Endothelial cell of umbilical vein (primary cell): ENCODE measurements around the gene FRMD4A. TPM values are rescaled to one million over a fixed set of nuclear protein-coding genes. Genes with fewer than 3 reads are reported as not detected.
A peak's percentile ranks its signal among the peaks of the same experiment; 100 is the strongest.

Experiments
- BruUV-seq: library from RNA; stranded (reverse); fragments of 400-500 nt; replicated peaks from 2 replicates; lab custom pipeline; 2021; lab: Mats Ljungman, UMichigan
- CTCF ChIA-PET: fragments of 300-600, 350-600 bp; sonication (Branson Sonifier 250); formaldehyde crosslinking; loops from one replicate; lab custom pipeline; 2021; ENCODE audit warnings: antibody characterized with exemption, inconsistent platforms; lab: Charles Lee
- POLR2A ChIA-PET: fragments of 300-600, 350-600 bp; sonication (Branson Sonifier 250); formaldehyde crosslinking; loops from one replicate; lab custom pipeline; 2021; ENCODE audit warnings: antibody characterized with exemption, inconsistent platforms; lab: Charles Lee
- DNase-seq: peaks from one replicate; pipeline ENCODE4 v3.0.0-alpha.2; 2011; ENCODE audit warnings: low read depth, low spot score
- FAIRE-seq: peaks from 2 replicates; lab custom pipeline; 2011; peaks lifted over from hg19 to GRCh38; lab: Jason Lieb, UNC
- H2AFZ ChIP-seq: 2 replicates; pipeline ENCODE4 v1.6.0; 2012; ENCODE audit warnings: low read depth, low read length, control low read depth, inconsistent platforms
- H3K27ac ChIP-seq: 2 replicates; pipeline ENCODE4 v1.5.1; 2011; ENCODE audit warnings: low read depth, mild to moderate bottlenecking, control low read depth, low read length, moderate library complexity; ENCODE audit not compliant: insufficient read depth
- H3K27me3 ChIP-seq, 2 experiments: 2 replicates each; pipeline versions ENCODE4 v1.6.0 to v1.6.1; 2011; ENCODE audit warnings: low read length in 2 of 2, mixed read lengths in 1 of 2; ENCODE audit not compliant: control insufficient read depth in 2 of 2, insufficient read depth in 2 of 2
- H3K36me3 ChIP-seq, 2 experiments: 2 replicates in 1 of 2; 3 replicates in 1 of 2; pipeline ENCODE4 v1.5.1; 2011; ENCODE audit warnings: low read length in 2 of 2, mild to moderate bottlenecking in 1 of 2, moderate library complexity in 1 of 2; ENCODE audit not compliant: control insufficient read depth in 2 of 2, insufficient read depth in 2 of 2; ENCODE audit errors: extremely low read depth in 1 of 2
- H3K4me1 ChIP-seq: 3 replicates; pipeline ENCODE4 v1.5.1; 2011; ENCODE audit warnings: mild to moderate bottlenecking, low read length; ENCODE audit not compliant: control insufficient read depth, insufficient read depth; ENCODE audit errors: extremely low read depth
- H3K4me2 ChIP-seq: 2 replicates; pipeline ENCODE4 v1.6.1; 2011; ENCODE audit warnings: low read length, control low read depth, mixed read lengths; ENCODE audit not compliant: insufficient read depth
- H3K4me3 ChIP-seq, 3 experiments: fragments of 200-600 bp in 1 of 3; sonication (generic), shearing (Covaris generic) in 1 of 3; replicated peaks in 1 of 3; 2 replicates each; pipeline ENCODE4 v1.5.1; 2011 to 2016; ENCODE audit warnings: control low read depth in 3 of 3, low read length in 3 of 3, mild to moderate bottlenecking in 2 of 3, inconsistent platforms in 1 of 3, low read depth in 1 of 3, moderate library complexity in 1 of 3; ENCODE audit not compliant: insufficient read depth in 1 of 3
- H3K79me2 ChIP-seq: 2 replicates; pipeline ENCODE4 v1.6.0; 2012; ENCODE audit warnings: low read length, inconsistent platforms; ENCODE audit not compliant: control insufficient read depth, insufficient read depth
- H3K9ac ChIP-seq: replicated peaks from 2 replicates; pipeline ENCODE3; 2011; ENCODE audit warnings: low read length, control low read depth; ENCODE audit not compliant: insufficient read depth; ENCODE audit errors: extremely low read depth
- H3K9me1 ChIP-seq: replicated peaks from 3 replicates; pipeline ENCODE4 v1.6.0; 2011; ENCODE audit warnings: mild to moderate bottlenecking, low read length; ENCODE audit not compliant: control insufficient read depth, insufficient read depth; ENCODE audit errors: extremely low read depth
- H3K9me3 ChIP-seq: replicated peaks from 2 replicates; pipeline ENCODE4 v1.5.1; 2012; ENCODE audit warnings: low read length, inconsistent platforms; ENCODE audit not compliant: control insufficient read depth, insufficient read depth
- H4K20me1 ChIP-seq: replicated peaks from 2 replicates; pipeline ENCODE3; 2011; ENCODE audit warnings: mild to moderate bottlenecking, low read length; ENCODE audit not compliant: control insufficient read depth, insufficient read depth; ENCODE audit errors: extremely low read depth
- EZH2 ChIP-seq: IDR thresholded peaks from 2 replicates; pipeline ENCODE4 v1.6.1; 2012; ENCODE audit warnings: borderline replicate concordance, low read depth, mild to moderate bottlenecking, moderate library complexity, low read length, inconsistent platforms; ENCODE audit not compliant: severe bottlenecking
- FOS ChIP-seq: IDR thresholded peaks from 2 replicates; pipeline ENCODE4 v1.6.1; 2011; ENCODE audit warnings: mild to moderate bottlenecking, low read length, moderate library complexity, borderline replicate concordance; ENCODE audit not compliant: insufficient read depth
- GATA2 ChIP-seq: IDR thresholded peaks from 2 replicates; pipeline ENCODE4 v1.7.0; 2011; ENCODE audit warnings: low read depth, mild to moderate bottlenecking, moderate library complexity, mixed read lengths, low read length; ENCODE audit not compliant: insufficient read length, insufficient read depth
- JUN ChIP-seq: IDR thresholded peaks from 2 replicates; pipeline ENCODE4 v1.6.1; 2011; ENCODE audit warnings: borderline replicate concordance, low read depth; ENCODE audit not compliant: insufficient read length, insufficient read depth
- MYC ChIP-seq: IDR thresholded peaks from one replicate; pipeline ENCODE4 v1.6.1; 2011; ENCODE audit warnings: mild to moderate bottlenecking, low read depth, low read length
- POLR2A ChIP-seq: IDR thresholded peaks from 2 replicates; pipeline ENCODE4 v1.6.1; 2012; ENCODE audit warnings: low read depth, mild to moderate bottlenecking, control low read depth, low read length
- POLR2AphosphoS5 ChIP-seq: IDR thresholded peaks from 2 replicates; pipeline ENCODE4 v1.6.1; 2012; ENCODE audit warnings: low read depth, mild to moderate bottlenecking, control low read depth, low read length, moderate library complexity; ENCODE audit not compliant: insufficient read depth
- dilution Hi-C: fragments of 300-500 bp; cut with MboI; formaldehyde crosslinking; loops from one replicate; pipeline ENCODE4 v1.15.0; 2019; ENCODE audit warnings: low sequenced_read_pairs; ENCODE audit not compliant: extremely low pct_ligation_motif_present
- intact Hi-C: fragments of 100-400 bp; cut with micrococcal nuclease; formaldehyde crosslinking; loops from one replicate; pipeline ENCODE4 v1.10.0; 2022
- polyA plus RNA-seq, 4 experiments: library from polyadenylated mRNA; depleted of rRNA in 3 of 4; stranded (reverse) in 3 of 4; unstranded in 1 of 4; fragments of >200 nt; gene quantifications; 2 replicates each; pipeline versions ENCODE4 v1.2.1 to v1.2.3, GENCODE V29; 2011 to 2012; ENCODE audit warnings: missing spikeins in 1 of 4
- total RNA-seq: library from RNA; stranded (reverse); gene quantifications from 2 replicates; pipeline ENCODE4 v1.2.3, GENCODE V29; 2021
- TF ChIP-seq, protein P1 (sequence below): IDR thresholded peaks from 2 replicates; pipeline ENCODE4 v1.6.1; 2011; ENCODE audit not compliant: insufficient read depth, insufficient read length
- TF ChIP-seq, protein P2 (sequence below), 2 donors: IDR thresholded peaks; 1 replicate in 1 of 2; 2 replicates in 1 of 2; pipeline ENCODE4 v1.5.1; 2011; ENCODE audit warnings: low read length in 2 of 2, mild to moderate bottlenecking in 2 of 2, moderate library complexity in 2 of 2, control low read depth in 1 of 2, inconsistent platforms in 1 of 2, low read depth in 1 of 2; ENCODE audit not compliant: insufficient read depth in 1 of 2; ENCODE audit errors: extremely low read depth in 1 of 2

FRMD4A gene
- total and polyA plus RNA-seq, 2 donors (not counting 3 experiments of a cell fraction or from before 2014, with no cell fraction given): 123 to 148 TPM

DNA sequence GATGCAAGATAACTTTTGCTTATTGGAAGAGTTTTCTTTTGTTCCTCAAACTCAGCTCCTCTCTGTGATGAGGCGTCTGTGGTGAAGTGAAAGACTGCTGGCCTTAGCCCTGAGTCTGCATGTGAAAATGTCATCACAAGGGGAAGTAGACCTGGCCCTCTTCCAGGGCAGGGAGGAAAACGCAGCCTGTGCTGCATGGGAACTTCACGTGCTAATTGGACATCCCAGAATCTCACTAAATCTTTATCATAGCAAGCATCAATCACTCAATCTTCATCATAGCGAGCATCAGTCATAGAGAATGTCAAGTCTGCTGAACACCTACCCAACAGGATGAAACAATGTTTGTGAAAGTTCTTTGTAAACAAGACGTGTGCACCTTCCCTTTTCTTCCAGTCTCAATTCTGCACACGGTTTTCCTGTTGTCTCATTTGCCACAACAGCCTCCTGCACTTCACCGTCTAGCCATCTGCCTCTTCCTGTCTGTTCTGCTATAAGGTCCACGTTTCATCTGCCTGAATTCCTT, 314.6 kb downstream of the FRMD4A start:
- Histone ChIP-seq H2AFZ (no peak overlapping the region), H4K20me1 (no peaks in the 10 kb centered on the region), H3K9ac (no peak overlapping the region), H3K9me1 (no peaks in the 10 kb centered on the region), H3K79me2 (no peaks in the 10 kb centered on the region), H3K36me3 (no peaks in the 10 kb centered on the region), H3K4me1 (peaks cover 10% of the 10 kb centered on the region), H3K4me2 (no peak overlapping the region), H3K27ac (no peak overlapping the region), H3K9me3 (no peaks in the 10 kb centered on the region), H3K4me3 (no peak overlapping the region), H3K27me3 (no peaks in the 10 kb centered on the region)
- DNase-seq (peak; percentile 69), FAIRE-seq (peak; percentile 81)
- dilution Hi-C loops (no loop called here), intact Hi-C loops (no loop called here)
- TF ChIP-seq FOS: no peak
- TF ChIP-seq, protein P1, sequence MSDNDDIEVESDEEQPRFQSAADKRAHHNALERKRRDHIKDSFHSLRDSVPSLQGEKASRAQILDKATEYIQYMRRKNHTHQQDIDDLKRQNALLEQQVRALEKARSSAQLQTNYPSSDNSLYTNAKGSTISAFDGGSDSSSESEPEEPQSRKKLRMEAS: no peak
- TF ChIP-seq, protein P2, sequence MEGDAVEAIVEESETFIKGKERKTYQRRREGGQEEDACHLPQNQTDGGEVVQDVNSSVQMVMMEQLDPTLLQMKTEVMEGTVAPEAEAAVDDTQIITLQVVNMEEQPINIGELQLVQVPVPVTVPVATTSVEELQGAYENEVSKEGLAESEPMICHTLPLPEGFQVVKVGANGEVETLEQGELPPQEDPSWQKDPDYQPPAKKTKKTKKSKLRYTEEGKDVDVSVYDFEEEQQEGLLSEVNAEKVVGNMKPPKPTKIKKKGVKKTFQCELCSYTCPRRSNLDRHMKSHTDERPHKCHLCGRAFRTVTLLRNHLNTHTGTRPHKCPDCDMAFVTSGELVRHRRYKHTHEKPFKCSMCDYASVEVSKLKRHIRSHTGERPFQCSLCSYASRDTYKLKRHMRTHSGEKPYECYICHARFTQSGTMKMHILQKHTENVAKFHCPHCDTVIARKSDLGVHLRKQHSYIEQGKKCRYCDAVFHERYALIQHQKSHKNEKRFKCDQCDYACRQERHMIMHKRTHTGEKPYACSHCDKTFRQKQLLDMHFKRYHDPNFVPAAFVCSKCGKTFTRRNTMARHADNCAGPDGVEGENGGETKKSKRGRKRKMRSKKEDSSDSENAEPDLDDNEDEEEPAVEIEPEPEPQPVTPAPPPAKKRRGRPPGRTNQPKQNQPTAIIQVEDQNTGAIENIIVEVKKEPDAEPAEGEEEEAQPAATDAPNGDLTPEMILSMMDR (IDR thresholded peaks at IDR 0.05; ENCODE audit: extremely low read depth in 1 of 2, insufficient read depth in 1 of 2, low read depth in 1 of 2, low read length in 2 of 2): no peak
- TF ChIP-seq EZH2: no peak
- no peak for TF ChIP-seq POLR2A
- TF ChIP-seq GATA2: no peak
- no peak for TF ChIP-seq POLR2AphosphoS5
- TF ChIP-seq JUN: no peak
- no peak for TF ChIP-seq MYC
- no TSS peak for BruUV-seq
- ChIA-PET POLR2A (no interaction called here), CTCF (interaction anchor here (1.0 to 2.7 kb wide), 3 partner anchors 10 to 25 kb away, joined by 3 to 11 read pairs (median 3); no protein-coding TSS in a partner anchor)
